Body of pancreas (tissue), 4 donors: Measurements from ENCODE around the gene NEO1.

Experiments used
- CTCF ChIP-seq, 7 experiments: fragments of 450-650 bp in 4 of 7; fragments of 200-600 bp in 3 of 7; sonication (generic) in 3 of 7; IDR thresholded peaks; one replicate each; pipeline ENCODE4 v1.5.1; 2016 to 2019; ENCODE audit warnings: antibody characterized with exemption in 7 of 7
- POLR2A ChIP-seq, 3 donors: fragments of 450-650 bp; IDR thresholded peaks; one replicate each; pipeline ENCODE4 v1.6.1; 2016; ENCODE audit warnings: antibody characterized with exemption in 3 of 3, mild to moderate bottlenecking in 2 of 3

DNA sequence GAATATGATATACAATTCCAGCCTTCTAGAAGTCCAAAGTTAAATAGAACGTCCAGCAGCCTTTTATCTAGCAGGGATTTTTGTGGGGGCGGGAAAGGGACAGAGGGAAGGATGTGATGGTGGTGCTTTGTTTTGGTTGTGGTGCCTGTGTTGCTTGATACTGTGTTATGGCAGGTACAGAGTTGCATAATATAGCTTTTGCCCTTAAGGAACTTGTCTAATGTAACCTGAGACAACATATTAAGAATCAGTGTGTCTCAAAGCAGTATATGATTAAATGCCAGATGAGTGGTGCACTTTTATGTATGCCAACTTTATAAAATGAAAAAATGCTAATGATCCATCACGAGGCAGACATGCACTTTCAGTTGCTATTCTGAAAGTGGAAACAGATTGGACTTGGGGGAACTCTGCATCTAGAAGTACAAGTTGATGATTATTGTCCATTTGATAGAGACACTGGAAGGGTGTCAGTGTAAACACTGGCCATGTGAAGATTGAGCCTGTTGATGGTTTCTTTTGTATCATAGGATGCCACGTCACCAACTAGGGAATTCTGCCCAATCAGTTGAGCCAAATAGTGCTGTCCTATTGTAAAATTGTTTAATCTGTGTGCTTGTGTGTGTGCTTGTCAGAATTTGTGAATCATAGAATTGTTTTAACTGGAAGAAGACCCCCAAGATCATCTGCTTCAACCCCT, 23.0 kb downstream of the NEO1 start:
- TF ChIP-seq CTCF (IDR thresholded peaks at IDR 0.05) (no peak), POLR2A (IDR thresholded peaks at IDR 0.05) (no peak)
